ENCODE measurements around the gene FOXJ3.

DNA sequence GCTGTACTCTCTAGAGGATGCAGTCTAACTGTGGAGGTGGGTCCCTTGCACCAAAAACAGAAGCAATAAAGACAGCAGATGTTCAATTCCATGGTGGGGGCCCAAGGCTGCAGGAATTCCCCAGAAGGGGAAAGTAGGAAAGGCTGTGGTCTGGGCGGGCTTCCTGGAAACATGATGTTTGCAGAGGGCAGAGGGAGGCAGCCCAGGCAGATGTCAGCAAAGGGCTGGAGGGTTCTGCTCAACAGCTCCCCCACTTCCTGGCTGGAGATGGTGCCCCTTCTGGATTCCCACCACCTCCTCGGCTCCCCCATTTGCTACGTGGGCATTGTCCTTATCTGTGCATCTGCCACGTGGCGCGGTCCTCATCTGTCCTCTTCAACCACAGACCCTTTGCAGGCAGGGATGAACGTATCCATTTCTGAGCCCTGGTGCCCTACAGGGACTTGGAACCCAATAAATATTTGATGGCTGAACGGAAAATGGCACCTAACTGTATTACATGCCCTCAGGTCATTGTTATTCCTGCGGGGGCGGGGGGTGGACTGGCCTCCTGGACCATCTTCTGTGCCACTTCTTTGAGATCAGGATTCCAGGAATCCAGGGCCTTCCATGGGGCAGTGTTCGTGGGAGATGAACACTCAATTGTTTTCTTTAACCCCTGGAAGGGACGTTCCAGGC, 190.2 kb downstream of the FOXJ3 start:
- TF ChIP-seq CTCF (IDR thresholded peaks at IDR 0.05 in 8 of 11, conservative IDR thresholded peaks at IDR 0.05 in 3 of 11) (no peak), POLR2AphosphoS5 (IDR thresholded peaks at IDR 0.05) (no peak)

Measured in spleen (tissue), 7 donors.